ENCODE measurements around the gene EMC9. TPM values are rescaled to one million over a fixed set of nuclear protein-coding genes. Genes with fewer than 3 reads are reported as not detected.
A peak's percentile ranks its signal among the peaks of the same experiment; 100 is the strongest.

The EMC9 gene
- total RNA-seq, 6 experiments from 2014 or later: 13.2 to 17.0 (median 15.3) TPM

DNA sequence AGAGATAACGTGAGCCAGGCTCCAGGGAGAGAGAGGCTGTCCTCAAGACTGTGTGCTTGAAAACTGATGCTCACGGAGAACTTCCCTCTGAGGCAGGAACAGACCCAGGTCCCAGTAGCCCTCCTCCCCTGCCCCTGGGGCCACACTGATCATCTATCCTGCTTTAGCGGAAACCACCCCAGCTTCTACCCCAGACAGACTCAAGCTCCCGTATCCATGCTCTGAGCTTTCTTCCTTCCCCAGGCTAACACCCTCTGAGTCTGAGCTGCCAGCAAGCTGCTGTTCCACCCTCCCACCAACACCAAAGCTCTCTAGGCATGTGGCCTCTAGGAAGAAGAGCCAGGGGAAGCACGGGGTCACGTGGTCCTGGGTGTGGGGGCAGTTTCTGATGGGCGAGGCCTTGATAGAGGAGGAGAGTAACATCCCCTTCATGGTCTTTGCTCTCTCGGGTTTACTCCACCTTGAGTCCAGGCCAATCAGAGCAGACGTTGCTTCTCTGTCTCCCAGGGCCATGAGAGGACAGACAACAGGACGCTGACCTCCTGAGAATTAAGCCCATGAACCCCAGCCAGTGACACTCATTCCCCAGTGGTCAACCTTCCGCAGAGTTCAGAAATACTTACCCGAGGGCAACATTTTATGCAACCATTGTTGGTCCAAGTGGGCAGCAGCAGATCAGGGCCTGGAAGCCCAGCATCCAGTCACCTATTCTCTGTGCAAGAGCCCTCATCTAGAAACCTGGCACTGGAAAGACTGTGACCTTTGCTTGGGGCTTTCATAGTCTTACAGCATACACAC lies 45.9 kb downstream of the EMC9 start:
- peak; percentile 49 for DNase-seq
- H3K27me3 Mint-ChIP-seq (ENCODE audit: insufficient read depth): no peaks in the 10 kb centered on the region; the same call in none of the 2 replicates
- TF ChIP-seq, protein P1, sequence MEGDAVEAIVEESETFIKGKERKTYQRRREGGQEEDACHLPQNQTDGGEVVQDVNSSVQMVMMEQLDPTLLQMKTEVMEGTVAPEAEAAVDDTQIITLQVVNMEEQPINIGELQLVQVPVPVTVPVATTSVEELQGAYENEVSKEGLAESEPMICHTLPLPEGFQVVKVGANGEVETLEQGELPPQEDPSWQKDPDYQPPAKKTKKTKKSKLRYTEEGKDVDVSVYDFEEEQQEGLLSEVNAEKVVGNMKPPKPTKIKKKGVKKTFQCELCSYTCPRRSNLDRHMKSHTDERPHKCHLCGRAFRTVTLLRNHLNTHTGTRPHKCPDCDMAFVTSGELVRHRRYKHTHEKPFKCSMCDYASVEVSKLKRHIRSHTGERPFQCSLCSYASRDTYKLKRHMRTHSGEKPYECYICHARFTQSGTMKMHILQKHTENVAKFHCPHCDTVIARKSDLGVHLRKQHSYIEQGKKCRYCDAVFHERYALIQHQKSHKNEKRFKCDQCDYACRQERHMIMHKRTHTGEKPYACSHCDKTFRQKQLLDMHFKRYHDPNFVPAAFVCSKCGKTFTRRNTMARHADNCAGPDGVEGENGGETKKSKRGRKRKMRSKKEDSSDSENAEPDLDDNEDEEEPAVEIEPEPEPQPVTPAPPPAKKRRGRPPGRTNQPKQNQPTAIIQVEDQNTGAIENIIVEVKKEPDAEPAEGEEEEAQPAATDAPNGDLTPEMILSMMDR (IDR thresholded peaks at IDR 0.05): no peak
- H3K36me3 Mint-ChIP-seq (ENCODE audit: low read depth): peaks cover 4% of the 10 kb centered on the region; the same call in 1 of the 2 replicates
- peaks cover 26% of the 10 kb centered on the region for H3K4me1 Mint-ChIP-seq (ENCODE audit: low read depth)
- peak overlapping the region; percentile 99 for H3K4me3 Mint-ChIP-seq
- H3K9me3 Mint-ChIP-seq: no peaks in the 10 kb centered on the region
- H3K27ac Mint-ChIP-seq: peak overlapping the region; percentile 86

DNA sequence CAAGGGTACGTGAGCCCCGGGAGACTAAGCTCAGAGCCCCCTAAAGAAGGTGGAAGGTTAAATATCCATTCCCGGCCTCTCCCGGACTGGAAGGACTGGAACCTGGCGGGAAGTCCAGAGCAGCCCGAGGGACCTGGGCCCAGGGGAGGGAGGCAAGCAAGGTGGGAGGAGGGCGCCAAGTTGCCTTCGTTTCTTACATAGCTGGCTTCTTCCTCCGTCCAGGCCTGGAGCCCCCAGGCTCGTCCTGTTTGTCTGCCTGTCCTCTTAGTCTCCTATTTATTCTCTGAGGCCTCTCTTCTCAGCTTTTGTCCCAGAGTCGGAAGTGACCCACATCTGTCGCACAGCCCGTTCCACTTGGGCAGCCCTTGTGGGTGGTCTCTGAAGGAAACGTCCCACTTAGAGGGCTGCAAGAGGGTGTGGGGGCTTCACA lies 46.5 kb downstream of the EMC9 start:
- Mint-ChIP-seq H3K4me3 (peak overlapping the region; percentile 99), H3K9me3 (no peaks in the 10 kb centered on the region), H3K27ac (peak overlapping the region; percentile 86), H3K36me3 (ENCODE audit: low read depth) (peaks cover 4% of the 10 kb centered on the region; the same call in 1 of the 2 replicates), H3K4me1 (ENCODE audit: low read depth) (peaks cover 26% of the 10 kb centered on the region), H3K27me3 (ENCODE audit: insufficient read depth) (no peaks in the 10 kb centered on the region; the same call in none of the 2 replicates)
- no peak for DNase-seq
- TF ChIP-seq, protein P1 (IDR thresholded peaks at IDR 0.05): no peak

GRCh38 chr14:24093901-24094840 lies 47.2 kb downstream of the EMC9 start, which contains the start of gene PCK2:
Gene PCK2, plus strand, starts transcription at chr14:24094311. Its CDS starts 95 bp downstream, at chr14:24094406.
- DNase-seq: peak; percentile 87
- peaks cover 26% of the 10 kb centered on the region for H3K4me1 Mint-ChIP-seq (ENCODE audit: low read depth)
- no peaks in the 10 kb centered on the region for H3K9me3 Mint-ChIP-seq
- peaks cover 4% of the 10 kb centered on the region; the same call in 1 of the 2 replicates for H3K36me3 Mint-ChIP-seq (ENCODE audit: low read depth)
- peak within 1 kb of the TSS; percentile 86 for H3K27ac Mint-ChIP-seq
- TF ChIP-seq, protein P1 (IDR thresholded peaks at IDR 0.05): no peak; the same call in none of the 2 replicates
- no peaks in the 10 kb centered on the region; the same call in none of the 2 replicates for H3K27me3 Mint-ChIP-seq (ENCODE audit: insufficient read depth)
- peak within 1 kb of the TSS; percentile 99 for H3K4me3 Mint-ChIP-seq

GRCh38 chr14:24093207-24093900 lies 48.0 kb downstream of the EMC9 start:
- Mint-ChIP-seq H3K9me3 (no peaks in the 10 kb centered on the region), H3K4me3 (peak overlapping the region; percentile 99), H3K27me3 (ENCODE audit: insufficient read depth) (no peaks in the 10 kb centered on the region; the same call in none of the 2 replicates), H3K4me1 (ENCODE audit: low read depth) (peaks cover 26% of the 10 kb centered on the region), H3K27ac (peak overlapping the region; percentile 86), H3K36me3 (ENCODE audit: low read depth) (peaks cover 4% of the 10 kb centered on the region; the same call in 1 of the 2 replicates)
- no peak for DNase-seq
- TF ChIP-seq, protein P1 (IDR thresholded peaks at IDR 0.05): no peak

Data from HFFc6 (cell line).